Measurements from ENCODE around the gene MAP4K5.

MAP4K5 gene

GRCh38 chr14:50575769-50576168, 43.4 kb upstream of the MAP4K5 start:
- H4K20me1 ChIP-seq (ENCODE audit: insufficient read depth, low read length) = no peaks in the 10 kb centered on the region

GRCh38 chr14:50573862-50574261, 41.5 kb upstream of the MAP4K5 start:
- H4K20me1 ChIP-seq (ENCODE audit: insufficient read depth, low read length) = no peaks in the 10 kb centered on the region
- H3K36me3 ChIP-seq (replicated peaks; ENCODE audit: insufficient read depth, low read length) = no peaks in the 10 kb centered on the region
- H3K9me2 ChIP-seq (replicated peaks; ENCODE audit: insufficient read depth, low read length) = no peaks in the 10 kb centered on the region
- no peak overlapping the region for H2AFZ ChIP-seq (ENCODE audit: low read length)
- TF ChIP-seq CTCF (IDR thresholded peaks at IDR 0.05; ENCODE audit: low read length) (no peak), EZH2phosphoT487 (IDR thresholded peaks at IDR 0.05; ENCODE audit: low read length) (no peak), EZH2 (optimal IDR thresholded peaks at IDR 0.05; ENCODE audit: low read depth, low read length) (no peak)
- no peak for DNase-seq
- H3F3A ChIP-seq (ENCODE audit: insufficient read depth, low read length) = no peaks in the 10 kb centered on the region
- no peaks in the 10 kb centered on the region; the same call in 1 of the 2 replicates for H3K9me3 ChIP-seq (replicated peaks; ENCODE audit: insufficient read depth, low read length)
- no peak overlapping the region for H3K4me2 ChIP-seq (ENCODE audit: low read depth, low read length)
- no peaks in the 10 kb centered on the region for H3K79me2 ChIP-seq (ENCODE audit: low read length)
- no peak overlapping the region for H3K4me3 ChIP-seq (ENCODE audit: low read length)
- H3K27me3 ChIP-seq (replicated peaks; ENCODE audit: insufficient read depth, low read length) = no peaks in the 10 kb centered on the region
- H3K4me1 ChIP-seq (ENCODE audit: low read length) = no peaks in the 10 kb centered on the region
- H3K27ac ChIP-seq (ENCODE audit: low read length) = no peak overlapping the region
- H3K9ac ChIP-seq (ENCODE audit: low read length) = no peak overlapping the region

More at GRCh38 chr14:50575769-50576168, 43.4 kb upstream of the MAP4K5 start:
- no peak overlapping the region for H3K4me2 ChIP-seq (ENCODE audit: low read depth, low read length)
- no peak overlapping the region for H3K9ac ChIP-seq (ENCODE audit: low read length)
- H3F3A ChIP-seq (ENCODE audit: insufficient read depth, low read length) = no peaks in the 10 kb centered on the region
- H3K27ac ChIP-seq (ENCODE audit: low read length) = no peak overlapping the region
- TF ChIP-seq EZH2phosphoT487 (IDR thresholded peaks at IDR 0.05; ENCODE audit: low read length) (no peak), EZH2 (optimal IDR thresholded peaks at IDR 0.05; ENCODE audit: low read depth, low read length) (no peak), CTCF (IDR thresholded peaks at IDR 0.05; ENCODE audit: low read length) (no peak)
- H3K36me3 ChIP-seq (replicated peaks; ENCODE audit: insufficient read depth, low read length) = no peaks in the 10 kb centered on the region
- no peaks in the 10 kb centered on the region for H3K9me3 ChIP-seq (replicated peaks; ENCODE audit: insufficient read depth, low read length)
- no peaks in the 10 kb centered on the region for H3K27me3 ChIP-seq (replicated peaks; ENCODE audit: insufficient read depth, low read length)
- no peak for DNase-seq
- no peak overlapping the region for H3K4me3 ChIP-seq (ENCODE audit: low read length)
- H3K4me1 ChIP-seq (ENCODE audit: low read length) = no peaks in the 10 kb centered on the region
- no peaks in the 10 kb centered on the region for H3K79me2 ChIP-seq (ENCODE audit: low read length)
- H3K9me2 ChIP-seq (replicated peaks; ENCODE audit: insufficient read depth, low read length) = no peaks in the 10 kb centered on the region
- H2AFZ ChIP-seq (ENCODE audit: low read length) = no peak overlapping the region

GRCh38 chr14:50569714-50570274, 37.4 kb upstream of the MAP4K5 start:
- Histone ChIP-seq H3K9me3 (replicated peaks; ENCODE audit: insufficient read depth, low read length) (no peaks in the 10 kb centered on the region; the same call in 1 of the 2 replicates), H3K4me3 (ENCODE audit: low read length) (no peak overlapping the region), H2AFZ (ENCODE audit: low read length) (no peak overlapping the region), H3K4me1 (ENCODE audit: low read length) (no peaks in the 10 kb centered on the region), H4K20me1 (ENCODE audit: insufficient read depth, low read length) (no peaks in the 10 kb centered on the region), H3K27me3 (replicated peaks; ENCODE audit: insufficient read depth, low read length) (no peaks in the 10 kb centered on the region), H3K27ac (ENCODE audit: low read length) (no peak overlapping the region), H3K9me2 (replicated peaks; ENCODE audit: insufficient read depth, low read length) (no peaks in the 10 kb centered on the region), H3K36me3 (replicated peaks; ENCODE audit: insufficient read depth, low read length) (no peaks in the 10 kb centered on the region), H3K79me2 (ENCODE audit: low read length) (no peaks in the 10 kb centered on the region), H3F3A (ENCODE audit: insufficient read depth, low read length) (no peaks in the 10 kb centered on the region), H3K9ac (ENCODE audit: low read length) (no peak overlapping the region), H3K4me2 (ENCODE audit: low read depth, low read length) (no peak overlapping the region)
- DNase-seq = no peak
- TF ChIP-seq CTCF (IDR thresholded peaks at IDR 0.05; ENCODE audit: low read length) (no peak), EZH2 (optimal IDR thresholded peaks at IDR 0.05; ENCODE audit: low read depth, low read length) (no peak), EZH2phosphoT487 (IDR thresholded peaks at IDR 0.05; ENCODE audit: low read length) (no peak)
